GM23338 (cell line): ENCODE data around the gene HAO1. TPM values are rescaled to one million over a fixed set of nuclear protein-coding genes. Genes with fewer than 3 reads are reported as not detected.

Experiments used
- ATAC-seq: fragments of 200-7000 bp; cut with Tn5 transposase; 3 replicates; pipeline ENCODE4 v1.9.1; 2020
- DNase-seq: peaks from one replicate; pipeline ENCODE4 v3.0.0-alpha.2; 2015; ENCODE audit warnings: low spot score
- H2AFZ ChIP-seq: fragments of 200-600 bp; sonication (generic); 2 replicates; pipeline ENCODE4 v1.8.0; 2016; ENCODE audit warnings: antibody characterized with exemption, mild to moderate bottlenecking, moderate library complexity
- H3F3A ChIP-seq: fragments of 200-600 bp; sonication (generic); replicated peaks from 2 replicates; pipeline ENCODE4 v1.8.0; 2017; ENCODE audit warnings: antibody characterized with exemption, mixed run types, low read depth
- H3K27ac ChIP-seq: fragments of 200-600 bp; sonication (generic); 2 replicates; pipeline ENCODE4 v1.6.1; 2016; ENCODE audit warnings: low read depth
- H3K27me3 ChIP-seq: fragments of 200-600 bp; sonication (generic); 2 replicates; pipeline ENCODE4 v1.8.0; 2016; ENCODE audit warnings: mild to moderate bottlenecking, mixed run types, moderate library complexity; ENCODE audit not compliant: insufficient read depth
- H3K36me3 ChIP-seq: fragments of 200-600 bp; sonication (generic); 2 replicates; pipeline ENCODE4 v1.8.0; 2016; ENCODE audit warnings: mild to moderate bottlenecking; ENCODE audit not compliant: insufficient read depth
- H3K4me1 ChIP-seq: fragments of 200-600 bp; sonication (generic); 2 replicates; pipeline ENCODE4 v1.8.0; 2016; ENCODE audit warnings: mild to moderate bottlenecking, moderate library complexity; ENCODE audit not compliant: insufficient read depth
- H3K4me2 ChIP-seq: fragments of 200-600 bp; sonication (generic); 2 replicates; pipeline ENCODE4 v1.7.1; 2017; ENCODE audit warnings: mixed run types
- H3K4me3 ChIP-seq: fragments of 200-600 bp; sonication (generic); 2 replicates; pipeline ENCODE4 v1.6.1; 2016; ENCODE audit warnings: mixed run types
- H3K79me2 ChIP-seq: fragments of 200-600 bp; sonication (generic); replicated peaks from 2 replicates; pipeline ENCODE4 v1.8.0; 2017; ENCODE audit warnings: mild to moderate bottlenecking; ENCODE audit not compliant: insufficient read depth
- H3K9me2 ChIP-seq: fragments of 200-600 bp; sonication (generic); 2 replicates; pipeline ENCODE4 v1.8.0; 2017; ENCODE audit not compliant: insufficient read depth
- H4K20me1 ChIP-seq: fragments of 200-600 bp; sonication (generic); replicated peaks from 2 replicates; pipeline ENCODE4 v1.8.0; 2017; ENCODE audit warnings: mild to moderate bottlenecking; ENCODE audit not compliant: insufficient read depth
- H3K27ac Mint-ChIP-seq: 2 replicates; pipeline ENCODE4 v1.8.0; 2020; ENCODE audit warnings: inconsistent platforms, mild to moderate bottlenecking, moderate library complexity, mixed read lengths
- H3K27me3 Mint-ChIP-seq: 3 replicates; pipeline ENCODE4 v1.8.0; 2022; ENCODE audit warnings: low read depth, mild to moderate bottlenecking, moderate library complexity, mixed read lengths, inconsistent platforms; ENCODE audit not compliant: insufficient read depth, poor library complexity
- H3K36me3 Mint-ChIP-seq: 3 replicates; pipeline ENCODE4 v1.8.0; 2021; ENCODE audit warnings: low read depth, mild to moderate bottlenecking, inconsistent platforms, moderate library complexity, mixed read lengths
- H3K4me1 Mint-ChIP-seq: 3 replicates; pipeline ENCODE4 v1.8.0; 2020; ENCODE audit warnings: mild to moderate bottlenecking, inconsistent platforms, mixed read lengths
- H3K4me3 Mint-ChIP-seq: 3 replicates; pipeline ENCODE4 v1.8.0; 2021; ENCODE audit warnings: moderate library complexity, mild to moderate bottlenecking, inconsistent platforms, mixed read lengths
- H3K9me3 Mint-ChIP-seq: 3 replicates; pipeline ENCODE4 v1.8.0; 2020; ENCODE audit warnings: moderate library complexity, mild to moderate bottlenecking, inconsistent platforms, mixed read lengths
- EZH2 ChIP-seq: fragments of 200-600 bp; sonication (generic); IDR thresholded peaks from one replicate; pipeline ENCODE4 v1.8.0; 2017; ENCODE audit warnings: antibody characterized with exemption, mild to moderate bottlenecking, low read depth; ENCODE audit not compliant: unreplicated experiment
- EZH2phosphoT487 ChIP-seq: fragments of 200-600 bp; sonication (generic); IDR thresholded peaks from one replicate; pipeline ENCODE4 v1.8.1; 2018; ENCODE audit warnings: antibody characterized with exemption; ENCODE audit not compliant: unreplicated experiment
- JUNB ChIP-seq: IDR thresholded peaks from one replicate; pipeline ENCODE4 v1.6.1; 2016; ENCODE audit warnings: antibody characterized with exemption; ENCODE audit not compliant: unreplicated experiment
- POLR2AphosphoS5 ChIP-seq: IDR thresholded peaks from 2 replicates; pipeline ENCODE4 v1.6.1; 2016; ENCODE audit warnings: antibody characterized with exemption, low read depth
- STAT1 ChIP-seq: IDR thresholded peaks from one replicate; pipeline ENCODE4 v1.6.1; 2016; ENCODE audit warnings: antibody characterized with exemption; ENCODE audit not compliant: unreplicated experiment
- ZNF462 ChIP-seq: fragments of 250-450 bp; sonication (Bioruptor Pico); IDR thresholded peaks from 2 replicates; pipeline ENCODE4 v1.5.0; 2020; ENCODE audit warnings: mild to moderate bottlenecking, moderate library complexity
- polyA plus RNA-seq: library from polyadenylated mRNA; unstranded; fragments of >200 nt; fragmentation: Nextera tagmentation; extraction: Ambion mirVana; gene quantifications from 2 replicates; pipeline ENCODE4 v1.2.1, GENCODE V29; 2016
- total RNA-seq: library from RNA; depleted of rRNA; stranded (reverse); fragments of >200 nt; shearing (Covaris generic); gene quantifications from 2 replicates; pipeline ENCODE4 v1.2.3, GENCODE V29; 2014
- TF ChIP-seq, protein P1 (sequence below), 2 experiments: fragments of 200-600 bp in 1 of 2; sonication (generic) in 1 of 2; conservative IDR thresholded peaks; 2 replicates each; pipeline versions ENCODE4 v1.5.1 to v1.6.1; 2016 to 2017; ENCODE audit warnings: antibody characterized with exemption in 2 of 2, low read depth in 2 of 2, mild to moderate bottlenecking in 2 of 2, moderate library complexity in 1 of 2
- TF ChIP-seq, protein P2 (sequence below): IDR thresholded peaks from 2 replicates; pipeline ENCODE4 v1.6.1; 2016; ENCODE audit warnings: antibody characterized with exemption

The HAO1 gene
- total and polyA plus RNA-seq, 2 experiments from 2014 or later: not detected

DNA sequence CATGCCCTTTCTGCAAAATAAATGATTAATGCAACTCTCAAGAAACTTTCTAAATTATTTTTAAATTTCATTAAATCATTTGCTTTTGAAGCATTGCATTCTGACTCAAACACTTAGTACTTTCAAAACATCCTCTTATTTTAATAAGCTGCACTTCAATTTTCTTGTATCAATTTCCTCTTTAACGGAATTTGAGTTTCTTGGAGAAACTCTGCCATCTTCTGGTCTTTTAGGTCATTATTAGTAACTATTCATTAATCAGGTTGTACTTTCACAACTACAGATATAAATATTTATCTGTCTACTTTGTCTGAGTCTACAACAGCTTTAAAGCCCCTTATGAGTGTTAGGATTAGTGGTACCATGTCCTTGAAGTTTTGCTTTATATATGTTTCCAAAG, 49.1 kb upstream of the HAO1 start:
- H3K36me3 Mint-ChIP-seq: peaks cover 9% of the 10 kb centered on the region
- no peak overlapping the region for H3K27ac ChIP-seq
- peaks cover 5% of the 10 kb centered on the region; the same call in 1 of the 2 replicates for H3K4me1 ChIP-seq
- H3F3A ChIP-seq: no peaks in the 10 kb centered on the region
- no peaks in the 10 kb centered on the region for H3K79me2 ChIP-seq
- H3K4me2 ChIP-seq: no peak overlapping the region
- H4K20me1 ChIP-seq: no peaks in the 10 kb centered on the region
- no peak for TF ChIP-seq JUNB
- TF ChIP-seq, protein P1, sequence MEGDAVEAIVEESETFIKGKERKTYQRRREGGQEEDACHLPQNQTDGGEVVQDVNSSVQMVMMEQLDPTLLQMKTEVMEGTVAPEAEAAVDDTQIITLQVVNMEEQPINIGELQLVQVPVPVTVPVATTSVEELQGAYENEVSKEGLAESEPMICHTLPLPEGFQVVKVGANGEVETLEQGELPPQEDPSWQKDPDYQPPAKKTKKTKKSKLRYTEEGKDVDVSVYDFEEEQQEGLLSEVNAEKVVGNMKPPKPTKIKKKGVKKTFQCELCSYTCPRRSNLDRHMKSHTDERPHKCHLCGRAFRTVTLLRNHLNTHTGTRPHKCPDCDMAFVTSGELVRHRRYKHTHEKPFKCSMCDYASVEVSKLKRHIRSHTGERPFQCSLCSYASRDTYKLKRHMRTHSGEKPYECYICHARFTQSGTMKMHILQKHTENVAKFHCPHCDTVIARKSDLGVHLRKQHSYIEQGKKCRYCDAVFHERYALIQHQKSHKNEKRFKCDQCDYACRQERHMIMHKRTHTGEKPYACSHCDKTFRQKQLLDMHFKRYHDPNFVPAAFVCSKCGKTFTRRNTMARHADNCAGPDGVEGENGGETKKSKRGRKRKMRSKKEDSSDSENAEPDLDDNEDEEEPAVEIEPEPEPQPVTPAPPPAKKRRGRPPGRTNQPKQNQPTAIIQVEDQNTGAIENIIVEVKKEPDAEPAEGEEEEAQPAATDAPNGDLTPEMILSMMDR (conservative IDR thresholded peaks at IDR 0.05; ENCODE audit: low read depth in 2 of 2): peak in 1 of 2 experiments; percentile 43; a peak in 3 of 4 replicates
- no peaks in the 10 kb centered on the region; the same call in 1 of the 2 replicates for H3K36me3 ChIP-seq
- ATAC-seq (no peak), DNase-seq (no peak)
- no peaks in the 10 kb centered on the region for H3K27me3 Mint-ChIP-seq
- no peaks in the 10 kb centered on the region for H3K9me2 ChIP-seq
- H3K4me3 ChIP-seq: no peak overlapping the region
- no peak overlapping the region for H3K4me3 Mint-ChIP-seq
- H3K27ac Mint-ChIP-seq: no peak overlapping the region
- no peaks in the 10 kb centered on the region for H3K27me3 ChIP-seq
- H3K9me3 Mint-ChIP-seq: peaks cover 7% of the 10 kb centered on the region; the same call in 2 of the 3 replicates
- H2AFZ ChIP-seq: no peak overlapping the region
- H3K4me1 Mint-ChIP-seq: peaks cover 5% of the 10 kb centered on the region

DNA sequence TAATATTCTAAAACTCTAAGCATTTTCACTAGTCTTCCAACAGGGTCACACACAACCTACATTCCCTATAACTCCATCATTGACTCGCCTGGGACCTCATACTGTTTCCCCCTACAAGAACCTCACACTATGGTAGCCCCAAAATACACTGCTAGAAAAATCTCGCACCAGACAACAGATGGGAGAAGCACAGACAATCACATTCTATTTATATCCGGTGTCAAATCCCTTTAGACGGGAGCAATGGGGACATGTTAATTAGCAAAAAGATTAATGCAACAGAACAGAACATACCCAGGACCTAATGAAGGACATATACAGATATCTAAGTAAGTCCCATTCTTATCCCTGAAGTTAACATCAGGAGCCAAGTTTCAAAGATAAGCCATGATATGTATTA, 45.7 kb upstream of the HAO1 start:
- peaks cover 15% of the 10 kb centered on the region for H3K4me1 Mint-ChIP-seq
- TF ChIP-seq JUNB: no peak
- no peak for TF ChIP-seq POLR2AphosphoS5
- no peak for TF ChIP-seq STAT1
- TF ChIP-seq, protein P1 (conservative IDR thresholded peaks at IDR 0.05; ENCODE audit: low read depth in 2 of 2): no peak
- no peak for TF ChIP-seq EZH2phosphoT487
- no peak for TF ChIP-seq EZH2
- no peak for TF ChIP-seq ZNF462 (CRISPR knock-in tag)
- TF ChIP-seq, protein P2, sequence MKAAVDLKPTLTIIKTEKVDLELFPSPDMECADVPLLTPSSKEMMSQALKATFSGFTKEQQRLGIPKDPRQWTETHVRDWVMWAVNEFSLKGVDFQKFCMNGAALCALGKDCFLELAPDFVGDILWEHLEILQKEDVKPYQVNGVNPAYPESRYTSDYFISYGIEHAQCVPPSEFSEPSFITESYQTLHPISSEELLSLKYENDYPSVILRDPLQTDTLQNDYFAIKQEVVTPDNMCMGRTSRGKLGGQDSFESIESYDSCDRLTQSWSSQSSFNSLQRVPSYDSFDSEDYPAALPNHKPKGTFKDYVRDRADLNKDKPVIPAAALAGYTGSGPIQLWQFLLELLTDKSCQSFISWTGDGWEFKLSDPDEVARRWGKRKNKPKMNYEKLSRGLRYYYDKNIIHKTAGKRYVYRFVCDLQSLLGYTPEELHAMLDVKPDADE: no peak
- Histone ChIP-seq H3K79me2 (no peaks in the 10 kb centered on the region), H3K4me3 (no peak overlapping the region), H2AFZ (no peak overlapping the region), H4K20me1 (no peaks in the 10 kb centered on the region), H3K4me1 (peaks cover 6% of the 10 kb centered on the region; the same call in 1 of the 2 replicates), H3K36me3 (no peaks in the 10 kb centered on the region), H3F3A (no peaks in the 10 kb centered on the region), H3K27me3 (no peaks in the 10 kb centered on the region), H3K9me2 (no peaks in the 10 kb centered on the region), H3K27ac (no peak overlapping the region), H3K4me2 (no peak overlapping the region)
- no peak overlapping the region for H3K27ac Mint-ChIP-seq
- DNase-seq (no peak), ATAC-seq (no peak)
- H3K36me3 Mint-ChIP-seq: no peaks in the 10 kb centered on the region
- no peaks in the 10 kb centered on the region for H3K27me3 Mint-ChIP-seq
- H3K4me3 Mint-ChIP-seq: no peak overlapping the region
- no peaks in the 10 kb centered on the region for H3K9me3 Mint-ChIP-seq
